Measurements from ENCODE around the gene RIN3.

- TF ChIP-seq POLR2A (IDR thresholded peaks at IDR 0.05), result no peak
- TF ChIP-seq POLR2AphosphoS5 (IDR thresholded peaks at IDR 0.05), result no peak
These were observed 49.4 kb upstream of the RIN3 start for GRCh38 chr14:92464156-92464555.
